ENCODE measurements around the gene CFAP61. TPM values are rescaled to one million over a fixed set of nuclear protein-coding genes. Genes with fewer than 3 reads are reported as not detected.

Gene CFAP61
- total and polyA plus RNA-seq, 9 of the 15 experiments (the other 6 are each of a cell fraction or from before 2014, with no cell fraction given) = 0.11 TPM; not detected in 8

GRCh38 chr20:20052074-20052970, at the start of gene CFAP61, which contains the start of gene CRNKL1 (continued):
- TF ChIP-seq ZNF592 (IDR thresholded peaks at IDR 0.05) = no peak
- no peak for TF ChIP-seq SMAD4 (CRISPR knock-in tag; conservative IDR thresholded peaks at IDR 0.05)
- TF ChIP-seq CBFA2T3 (IDR thresholded peaks at IDR 0.05) = no peak
- TF ChIP-seq HINFP (tag; conservative IDR thresholded peaks at IDR 0.05; ENCODE audit: low read depth) = no peak
- TF ChIP-seq THRB (CRISPR knock-in tag; conservative IDR thresholded peaks at IDR 0.05) = no peak
- TF ChIP-seq KLF16 (IDR thresholded peaks at IDR 0.05) = no peak
- no peak for TF ChIP-seq IRF9 (tag; IDR thresholded peaks at IDR 0.05)
- no peak for TF ChIP-seq FOXP1 (CRISPR knock-in tag; IDR thresholded peaks at IDR 0.05)
- no peak for TF ChIP-seq SMAD1 (IDR thresholded peaks at IDR 0.05; ENCODE audit: low read depth, low read length, partially characterized antibody)
- 0 out of 2 replicates have a peak, but pooled peaks have one; percentile 10 for TF ChIP-seq ATF3 (IDR thresholded peaks at IDR 0.05)
- TF ChIP-seq ATF3 (CRISPR knock-in tag; conservative IDR thresholded peaks at IDR 0.05) = no peak
- no peak for TF ChIP-seq ZBTB1 (CRISPR knock-in tag; IDR thresholded peaks at IDR 0.05; ENCODE audit: borderline replicate concordance, low read depth)
- no peak for TF ChIP-seq CC2D1A (IDR thresholded peaks at IDR 0.05)
- no peak for TF ChIP-seq ZNF324 (CRISPR knock-in tag; IDR thresholded peaks at IDR 0.05)
- no peak for TF ChIP-seq POLR3G (IDR thresholded peaks at IDR 0.05; ENCODE audit: extremely low read depth, insufficient read length, insufficient replicate concordance)
- no peak for TF ChIP-seq ZNF655 (CRISPR knock-in tag; IDR thresholded peaks at IDR 0.05)
